Mesenchymal stem cell (in vitro differentiated cells and primary cell): ENCODE measurements around the gene GALNT16.

Source experiments
- DNase-seq: peaks from one replicate; pipeline ENCODE4 v3.0.0-alpha.2; 2013
- H2AFZ ChIP-seq: one replicate; pipeline ENCODE4 v1.6.1; 2013; ENCODE audit warnings: low read depth, mild to moderate bottlenecking, control low read depth, inconsistent platforms, low read length, moderate library complexity
- H2AK5ac ChIP-seq: 2 replicates; pipeline ENCODE4 v1.6.1; 2013; ENCODE audit warnings: low read length, moderate library complexity, mild to moderate bottlenecking, inconsistent platforms; ENCODE audit not compliant: severe bottlenecking
- H2BK120ac ChIP-seq: one replicate; pipeline ENCODE4 v1.6.1; 2013; ENCODE audit warnings: low read depth, mild to moderate bottlenecking, inconsistent platforms, low read length, moderate library complexity
- H2BK12ac ChIP-seq, 2 experiments: one replicate each; pipeline ENCODE4 v1.6.1; 2013; ENCODE audit warnings: inconsistent platforms in 2 of 2, low read length in 2 of 2, mild to moderate bottlenecking in 2 of 2, moderate library complexity in 2 of 2, control low read depth in 1 of 2
- H2BK15ac ChIP-seq: one replicate; pipeline ENCODE4 v1.6.1; 2013; ENCODE audit warnings: mild to moderate bottlenecking, low read depth, inconsistent platforms; ENCODE audit not compliant: poor library complexity, severe bottlenecking
- H2BK5ac ChIP-seq: 2 replicates; pipeline ENCODE4 v1.6.1; 2013; ENCODE audit warnings: low read depth, mild to moderate bottlenecking, low read length, control low read depth, inconsistent platforms; ENCODE audit not compliant: poor library complexity, severe bottlenecking
- H3K14ac ChIP-seq, 2 experiments: one replicate each; pipeline ENCODE4 v1.6.1; 2013; ENCODE audit warnings: inconsistent platforms in 2 of 2, low read length in 2 of 2, control low read depth in 1 of 2, mild to moderate bottlenecking in 1 of 2, moderate library complexity in 1 of 2
- H3K18ac ChIP-seq, 2 experiments: one replicate each; pipeline ENCODE4 v1.6.1; 2013; ENCODE audit warnings: inconsistent platforms in 2 of 2, low read length in 2 of 2, control low read depth in 1 of 2, low read depth in 1 of 2, mild to moderate bottlenecking in 1 of 2
- H3K23ac ChIP-seq, 2 experiments: one replicate each; pipeline ENCODE4 v1.6.1; 2013; ENCODE audit warnings: inconsistent platforms in 2 of 2, low read length in 2 of 2, mild to moderate bottlenecking in 2 of 2, moderate library complexity in 2 of 2, control low read depth in 1 of 2
- H3K27ac ChIP-seq: 2 replicates; pipeline ENCODE4 v1.5.1; 2013; ENCODE audit warnings: mild to moderate bottlenecking, moderate library complexity, low read length, control low read depth, inconsistent platforms; ENCODE audit not compliant: poor library complexity, severe bottlenecking
- H3K27me3 ChIP-seq, 2 experiments: 2 replicates each; pipeline versions ENCODE4 v1.6.1 to v1.7.0; 2013; ENCODE audit warnings: low read length in 2 of 2, mild to moderate bottlenecking in 2 of 2, moderate library complexity in 2 of 2, control low read depth in 1 of 2, inconsistent platforms in 1 of 2; ENCODE audit not compliant: control insufficient read depth in 1 of 2, insufficient read depth in 1 of 2
- H3K36me3 ChIP-seq, 2 experiments: 2 replicates each; pipeline versions ENCODE4 v1.6.1 to v1.7.0; 2013; ENCODE audit warnings: low read length in 2 of 2, control low read depth in 1 of 2, inconsistent platforms in 1 of 2, low read depth in 1 of 2, mild to moderate bottlenecking in 1 of 2; ENCODE audit not compliant: insufficient read depth in 2 of 2, control insufficient read depth in 1 of 2
- H3K4ac ChIP-seq, 2 experiments: one replicate each; pipeline ENCODE4 v1.6.1; 2013; ENCODE audit warnings: inconsistent platforms in 2 of 2, low read length in 2 of 2, mild to moderate bottlenecking in 2 of 2, moderate library complexity in 2 of 2, control low read depth in 1 of 2, low read depth in 1 of 2
- H3K4me1 ChIP-seq: 2 replicates; pipeline ENCODE4 v1.6.1; 2013; ENCODE audit warnings: low read depth, low read length, control low read depth; ENCODE audit not compliant: control insufficient read depth, insufficient read depth
- H3K4me2 ChIP-seq: 2 replicates; pipeline ENCODE4 v1.6.1; 2013; ENCODE audit warnings: low read length, mild to moderate bottlenecking, inconsistent platforms; ENCODE audit not compliant: poor library complexity, severe bottlenecking
- H3K4me3 ChIP-seq, 2 experiments: 2 replicates each; pipeline versions ENCODE4 v1.5.1 to v1.7.0; 2013; ENCODE audit warnings: low read length in 2 of 2, mild to moderate bottlenecking in 2 of 2, control low read depth in 1 of 2, low read depth in 1 of 2; ENCODE audit not compliant: insufficient read depth in 1 of 2
- H3K79me1 ChIP-seq: replicated peaks from 2 replicates; pipeline ENCODE4 v1.6.1; 2013; ENCODE audit warnings: mild to moderate bottlenecking, control low read depth, low read length, inconsistent platforms; ENCODE audit not compliant: poor library complexity, severe bottlenecking
- H3K9ac ChIP-seq: 2 replicates; pipeline ENCODE4 v1.7.0; 2013; ENCODE audit warnings: mild to moderate bottlenecking, low read length, moderate library complexity
- H3K9me3 ChIP-seq: 2 replicates; pipeline ENCODE4 v1.7.0; 2013; ENCODE audit warnings: mild to moderate bottlenecking, low read length; ENCODE audit not compliant: control insufficient read depth
- H4K8ac ChIP-seq: one replicate; pipeline ENCODE4 v1.6.1; 2013; ENCODE audit warnings: inconsistent platforms, mild to moderate bottlenecking, low read length, moderate library complexity
- H4K91ac ChIP-seq: one replicate; pipeline ENCODE4 v1.6.1; 2013; ENCODE audit warnings: mild to moderate bottlenecking, low read length, inconsistent platforms
- WGBS: methylation state at CpG from one replicate; pipeline ENCODE4 v1.1.7; 2013; ENCODE audit warnings: mixed read lengths; 5-methylcytosine and 5-hydroxymethylcytosine counted together

The GALNT16 gene

DNA sequence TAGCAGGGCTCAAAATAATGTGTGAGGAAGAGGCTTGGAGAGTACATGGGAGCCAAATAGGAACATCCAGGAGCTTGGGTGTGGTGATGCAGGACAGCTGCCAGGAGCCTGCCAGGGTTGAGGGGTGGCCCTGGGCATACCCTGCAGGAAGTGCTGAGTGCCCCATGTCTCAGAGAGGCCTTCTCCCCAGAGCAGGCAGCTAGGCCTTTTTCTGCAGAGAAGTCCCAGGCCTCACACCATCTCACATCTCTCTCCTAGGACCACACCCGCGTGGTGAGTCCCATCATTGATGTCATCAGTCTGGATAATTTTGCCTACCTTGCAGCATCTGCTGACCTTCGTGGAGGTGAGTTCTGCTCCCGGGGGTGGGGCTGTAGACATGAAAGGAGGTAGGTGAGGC lies 71.2 kb downstream of the GALNT16 start:
- Histone ChIP-seq H3K27me3 (peaks cover 5 to 52% of the 10 kb centered on the region in 2 experiments), H3K23ac (peak overlapping the region in 1 of 2 experiments; percentile 24), H3K18ac (no peak overlapping the region), H2AK5ac (no peak overlapping the region), H2AFZ (no peak overlapping the region), H3K4me2 (no peak overlapping the region), H3K4me3 (no peak overlapping the region), H3K27ac (no peak overlapping the region), H4K8ac (no peak overlapping the region), H2BK15ac (no peak overlapping the region), H3K9ac (no peak overlapping the region), H3K9me3 (no peaks in the 10 kb centered on the region), H3K79me1 (no peaks in the 10 kb centered on the region), H2BK12ac (no peak overlapping the region), H3K14ac (no peak overlapping the region), H3K4ac (no peak overlapping the region), H3K4me1 (no peaks in the 10 kb centered on the region), H2BK120ac (no peak overlapping the region), H2BK5ac (no peak overlapping the region), H4K91ac (no peak overlapping the region), H3K36me3 (peaks cover 0 to 28% of the 10 kb centered on the region in 2 experiments)
- WGBS = 96% methylated on average over 3 of the region's 4 CpGs
- no peak for DNase-seq

- Histone ChIP-seq H2AK5ac (no peak overlapping the region), H3K4ac (no peak overlapping the region), H3K4me3 (no peak overlapping the region), H3K27me3 (peaks cover 5 to 54% of the 10 kb centered on the region in 2 experiments), H4K8ac (peak overlapping the region; percentile 48), H3K9ac (no peak overlapping the region), H2BK12ac (no peak overlapping the region), H3K18ac (no peak overlapping the region), H3K23ac (no peak overlapping the region), H4K91ac (no peak overlapping the region), H3K79me1 (no peaks in the 10 kb centered on the region), H3K27ac (no peak overlapping the region), H2BK15ac (no peak overlapping the region), H3K36me3 (peaks cover 0 to 21% of the 10 kb centered on the region in 2 experiments), H3K4me1 (no peaks in the 10 kb centered on the region), H2AFZ (no peak overlapping the region), H2BK120ac (no peak overlapping the region), H3K14ac (no peak overlapping the region), H3K9me3 (no peaks in the 10 kb centered on the region), H2BK5ac (no peak overlapping the region), H3K4me2 (no peak overlapping the region)
- DNase-seq = no peak
- WGBS = 88% methylated on average over 13 of the region's 13 CpGs
Observed at GRCh38 chr14:69332782-69333395, 72.9 kb downstream of the GALNT16 start.

DNA sequence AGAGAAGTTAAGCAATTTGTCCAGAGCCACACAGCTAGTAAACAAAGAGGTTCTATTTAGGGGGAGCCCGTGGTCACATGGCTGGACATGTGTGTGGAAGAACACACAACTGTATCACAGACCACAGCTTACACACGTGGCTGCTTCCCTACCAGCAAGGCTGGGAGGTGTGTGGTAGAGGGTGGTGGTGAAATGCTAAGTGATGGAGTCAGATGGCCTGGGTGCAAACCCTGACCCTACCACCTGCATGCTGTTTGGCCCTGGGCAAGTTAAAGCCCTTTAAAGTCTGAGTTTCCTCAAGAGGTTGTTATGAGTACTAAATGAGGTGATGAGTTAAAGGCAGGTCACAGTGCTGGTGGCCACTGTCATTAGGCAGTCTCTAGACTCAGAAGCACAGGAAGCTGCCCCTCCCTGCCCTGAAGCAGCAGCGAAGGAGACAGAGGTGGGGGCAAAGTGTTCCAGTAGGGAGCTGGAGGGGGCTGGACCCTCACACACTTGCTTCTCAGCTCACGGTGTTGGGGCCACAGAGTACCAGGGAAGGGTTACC lies 73.9 kb downstream of the GALNT16 start:
- H2BK15ac ChIP-seq = no peak overlapping the region
- no peak overlapping the region for H2BK5ac ChIP-seq
- no peak overlapping the region for H3K4me2 ChIP-seq
- H3K4me3 ChIP-seq = no peak overlapping the region
- H3K9ac ChIP-seq = no peak overlapping the region
- H3K18ac ChIP-seq = no peak overlapping the region
- H4K91ac ChIP-seq = no peak overlapping the region
- peak overlapping the region in 1 of 2 experiments; percentile 49 for H3K14ac ChIP-seq
- H3K79me1 ChIP-seq = no peaks in the 10 kb centered on the region
- H3K23ac ChIP-seq = peak overlapping the region in 1 of 2 experiments; percentile 18
- H3K4me1 ChIP-seq = no peaks in the 10 kb centered on the region
- H3K4ac ChIP-seq = no peak overlapping the region
- no peak overlapping the region for H2AK5ac ChIP-seq
- no peak overlapping the region for H4K8ac ChIP-seq
- WGBS = 77% methylated on average over 4 of the region's 4 CpGs
- peaks cover 5 to 63% of the 10 kb centered on the region in 2 experiments for H3K27me3 ChIP-seq
- no peak overlapping the region for H2AFZ ChIP-seq
- no peak for DNase-seq
- no peak overlapping the region for H3K27ac ChIP-seq
- H3K9me3 ChIP-seq = no peaks in the 10 kb centered on the region
- H2BK120ac ChIP-seq = no peak overlapping the region
- H3K36me3 ChIP-seq = peaks cover 0 to 21% of the 10 kb centered on the region in 2 experiments
- no peak overlapping the region for H2BK12ac ChIP-seq

- no peak overlapping the region for H3K18ac ChIP-seq
- H3K9me3 ChIP-seq = no peaks in the 10 kb centered on the region
- 87% methylated on average over 6 of the region's 6 CpGs for WGBS
- H3K27me3 ChIP-seq = peaks cover 5 to 63% of the 10 kb centered on the region in 2 experiments
- H2BK12ac ChIP-seq = no peak overlapping the region
- H4K8ac ChIP-seq = no peak overlapping the region
- no peak for DNase-seq
- H3K23ac ChIP-seq = peak overlapping the region in 1 of 2 experiments; percentile 5
- no peak overlapping the region for H2BK120ac ChIP-seq
- H3K4me2 ChIP-seq = no peak overlapping the region
- peak overlapping the region; percentile 70 for H4K91ac ChIP-seq
- no peak overlapping the region for H2BK15ac ChIP-seq
- H3K36me3 ChIP-seq = peaks cover 0 to 27% of the 10 kb centered on the region in 2 experiments
- H3K4ac ChIP-seq = no peak overlapping the region
- no peak overlapping the region for H2BK5ac ChIP-seq
- no peak overlapping the region for H2AFZ ChIP-seq
- no peaks in the 10 kb centered on the region for H3K79me1 ChIP-seq
- no peak overlapping the region for H2AK5ac ChIP-seq
- no peaks in the 10 kb centered on the region for H3K4me1 ChIP-seq
- H3K9ac ChIP-seq = no peak overlapping the region
- H3K14ac ChIP-seq = no peak overlapping the region
- no peak overlapping the region for H3K27ac ChIP-seq
- H3K4me3 ChIP-seq = no peak overlapping the region
Observed at GRCh38 chr14:69334576-69334975, 74.6 kb downstream of the GALNT16 start.
